ENCODE results near the gene PIP5K1B. TPM values are rescaled to one million over a fixed set of nuclear protein-coding genes. Genes with fewer than 3 reads are reported as not detected.

PIP5K1B gene
- total and polyA plus RNA-seq, 10 of the 15 experiments (the other 5 are each of a cell fraction or from before 2014, with no cell fraction given): 6.8 to 16.3 (median 10.6) TPM

DNA sequence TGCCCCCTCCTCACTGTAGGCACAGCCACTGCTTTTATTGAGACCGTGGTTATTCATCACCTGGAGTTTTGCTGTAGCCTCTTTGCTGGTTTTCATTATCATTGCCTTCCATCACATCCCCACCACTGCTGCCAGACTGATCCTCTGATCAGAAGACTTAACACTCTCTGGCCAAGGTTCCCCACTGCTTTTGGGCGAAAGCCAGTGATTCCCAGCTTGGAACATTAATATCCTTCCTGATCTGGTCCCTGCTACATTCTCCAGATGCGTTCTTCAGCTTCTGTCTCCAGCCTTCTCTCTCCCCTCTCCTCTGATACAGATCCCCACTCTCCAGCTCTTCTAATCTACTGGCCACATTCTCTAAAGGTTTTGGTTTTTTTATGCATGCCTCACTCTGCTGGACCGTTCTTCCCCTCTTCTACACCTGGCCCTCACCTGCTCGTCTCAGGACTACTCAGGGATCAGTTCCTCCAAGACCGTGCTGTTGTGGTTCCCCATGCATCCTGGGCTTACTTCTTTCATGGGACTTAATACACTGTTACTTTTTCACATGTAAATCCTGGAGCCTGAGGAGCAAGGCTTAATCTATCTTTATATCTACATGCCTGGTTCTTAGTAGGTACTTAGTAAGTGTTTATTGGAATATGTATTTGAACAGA lies 193.9 kb downstream of the PIP5K1B start (continued):
- TF ChIP-seq ZNF592 (IDR thresholded peaks at IDR 0.05): no peak
- TF ChIP-seq SMAD1 (IDR thresholded peaks at IDR 0.05; ENCODE audit: low read depth, partially characterized antibody): no peak

DNA sequence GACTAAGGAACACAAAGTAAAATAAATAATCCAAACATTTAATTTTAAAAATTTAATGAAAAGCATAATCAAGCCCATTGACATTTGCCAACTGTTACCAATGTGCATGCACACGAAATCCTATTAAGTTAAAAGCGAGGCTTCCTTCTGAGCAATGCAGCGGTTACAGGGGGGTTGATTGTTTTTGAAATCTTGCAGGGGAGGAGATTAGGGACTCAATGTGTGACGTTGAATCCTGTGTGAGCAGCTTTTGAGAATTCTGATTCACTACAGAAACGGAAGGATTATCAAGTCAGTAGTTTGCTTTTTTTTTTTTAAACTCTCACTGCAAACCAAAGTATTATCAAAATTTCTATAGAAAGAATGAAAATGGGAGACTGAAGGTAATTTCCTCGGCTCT lies 199.4 kb downstream of the PIP5K1B start:
- RAD21 ChIA-PET (ENCODE audit: unreplicated experiment): interaction anchor here (0.5 kb wide), 1 partner anchor 8 kb away, joined by 3 read pairs; no protein-coding TSS in a partner anchor
- no peak for ATAC-seq

More for the DNA sequence above, 199.4 kb downstream of the PIP5K1B start:
- Histone ChIP-seq H3K4me1 (ENCODE audit: control insufficient read depth, insufficient read depth, low read length) (peaks cover 3% of the 10 kb centered on the region; the same call in 1 of the 2 replicates), H2AFZ (ENCODE audit: control insufficient read depth, low read depth, low read length) (no peak overlapping the region), H3K79me2 (ENCODE audit: control insufficient read depth, insufficient read depth, low read length) (no peaks in the 10 kb centered on the region), H3K9ac (ENCODE audit: control insufficient read depth, insufficient read depth, low read length) (no peak overlapping the region), H3K27ac (ENCODE audit: control insufficient read depth, insufficient read depth) (no peak overlapping the region), H3K27me3 (replicated peaks in 1 of 2; ENCODE audit: control insufficient read depth in 2 of 2, insufficient read depth in 2 of 2, low read length in 1 of 2) (no peaks in the 10 kb centered on the region), H4K20me1 (ENCODE audit: control insufficient read depth, insufficient read depth) (no peaks in the 10 kb centered on the region), H3K9me3 (replicated peaks; ENCODE audit: control insufficient read depth, insufficient read depth, low read length) (no peaks in the 10 kb centered on the region), H3K4me2 (ENCODE audit: control insufficient read depth, insufficient read depth) (no peak overlapping the region), H3K36me3 (ENCODE audit: control insufficient read depth in 2 of 2, insufficient read depth in 2 of 2, low read length in 1 of 2) (no peaks in the 10 kb centered on the region), H3K4me3 (no peak overlapping the region)
- ChIA-PET POLR2A (no interaction called here), SMC1A (ENCODE audit: uncharacterized antibody, unreplicated experiment) (interaction anchor here (1.7 to 2.5 kb wide), 2 partner anchors 8 to 10 kb away, joined by 6 read pairs; no protein-coding TSS in a partner anchor), CTCF (no interaction called here)
- WGBS (ENCODE audit: insufficient coverage, insufficient replicate concordance, low lambda C conversion rate, missing lambda C conversion rate): 84% methylated on average over 6 of the region's 6 CpGs
- BruUV-seq (replicated peaks): no TSS peak
- intact Hi-C loops (cut with micrococcal nuclease; ENCODE audit: unreplicated experiment) (no loop called here), in situ Hi-C loops (cut with MboI) (no loop called here)
- DNase-seq (ENCODE audit: low read depth, low spot score): no peak
- TF ChIP-seq ETV6 (conservative IDR thresholded peaks at IDR 0.05 in 1 of 2, IDR thresholded peaks at IDR 0.05 in 1 of 2; ENCODE audit: borderline replicate concordance in 1 of 2, low read depth in 1 of 2) (no peak), NR2C1 (IDR thresholded peaks at IDR 0.05) (no peak), MTA2 (IDR thresholded peaks at IDR 0.05; ENCODE audit: low read depth) (no peak), ASH2L (IDR thresholded peaks at IDR 0.05; ENCODE audit: borderline replicate concordance, low read depth) (no peak), ZBTB33 (IDR thresholded peaks at IDR 0.05) (no peak)
- no peak for FAIRE-seq
